HG03469 (cell line): ENCODE results near the gene ATRN.

Experiments
- ATAC-seq: cut with Tn5 transposase; IDR thresholded peaks from one replicate; pipeline ENCODE4 v1.9.1; 2021; ENCODE audit warnings: mild to moderate bottlenecking, moderate library complexity, moderate number of reproducible peaks; ENCODE audit not compliant: unreplicated experiment

ATRN gene

GRCh38 chr20:3654326-3655130 lies 183.7 kb downstream of the ATRN start:
- ATAC-seq: no peak

DNA sequence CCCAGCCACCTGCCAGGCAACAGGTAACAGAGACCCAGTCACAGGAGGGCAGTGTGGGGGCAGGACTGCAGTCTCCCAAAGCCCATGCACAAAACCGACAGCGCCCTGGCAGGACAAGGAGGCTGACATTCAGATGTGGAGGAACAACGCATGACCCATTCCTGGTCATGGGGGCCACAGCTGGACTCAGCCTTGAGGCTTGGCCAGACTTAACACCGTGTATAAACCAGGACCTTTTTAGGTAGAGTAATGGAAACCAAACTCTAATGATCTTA lies 184.2 kb downstream of the ATRN start:
- no peak for ATAC-seq

DNA sequence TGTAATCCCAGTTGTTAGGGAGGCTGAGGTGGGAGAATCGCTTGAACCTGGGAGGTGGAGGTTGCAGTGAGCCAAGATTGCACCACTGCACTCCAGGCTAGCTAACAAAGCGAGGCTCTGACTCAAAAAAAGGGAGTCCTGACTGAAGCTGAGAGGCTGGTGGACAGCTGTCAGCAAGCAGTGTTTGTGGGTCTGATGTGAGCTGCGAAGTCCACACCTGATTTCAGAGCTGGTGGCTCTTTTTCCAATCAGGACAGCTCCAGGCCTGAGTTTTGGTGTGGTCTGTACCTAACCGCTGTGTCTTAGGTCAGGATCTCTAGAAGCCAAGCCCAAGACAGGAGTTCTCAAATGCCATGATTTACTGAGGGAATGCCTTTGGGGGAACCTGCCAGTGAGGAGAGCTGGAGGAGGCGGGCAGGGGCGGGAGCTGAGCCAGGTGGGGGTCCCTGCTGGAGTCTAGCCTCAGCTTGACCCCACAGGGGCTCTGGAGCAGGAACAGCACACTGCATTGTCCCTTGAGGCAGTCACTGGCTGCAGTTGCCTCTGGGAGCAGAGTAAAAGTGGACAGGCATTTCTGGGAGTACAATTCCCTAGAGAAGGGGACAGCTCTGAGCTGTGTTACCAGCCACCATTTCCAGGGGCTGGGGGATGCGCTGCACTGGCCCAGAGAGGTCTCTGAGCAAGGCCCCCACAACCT lies 187.3 kb downstream of the ATRN start:
- no peak for ATAC-seq

GRCh38 chr20:3658716-3659491 lies 188.1 kb downstream of the ATRN start:
- peak; percentile 94 for ATAC-seq

- no peak for ATAC-seq
These were observed 188.9 kb downstream of the ATRN start for GRCh38 chr20:3659492-3660261.

DNA sequence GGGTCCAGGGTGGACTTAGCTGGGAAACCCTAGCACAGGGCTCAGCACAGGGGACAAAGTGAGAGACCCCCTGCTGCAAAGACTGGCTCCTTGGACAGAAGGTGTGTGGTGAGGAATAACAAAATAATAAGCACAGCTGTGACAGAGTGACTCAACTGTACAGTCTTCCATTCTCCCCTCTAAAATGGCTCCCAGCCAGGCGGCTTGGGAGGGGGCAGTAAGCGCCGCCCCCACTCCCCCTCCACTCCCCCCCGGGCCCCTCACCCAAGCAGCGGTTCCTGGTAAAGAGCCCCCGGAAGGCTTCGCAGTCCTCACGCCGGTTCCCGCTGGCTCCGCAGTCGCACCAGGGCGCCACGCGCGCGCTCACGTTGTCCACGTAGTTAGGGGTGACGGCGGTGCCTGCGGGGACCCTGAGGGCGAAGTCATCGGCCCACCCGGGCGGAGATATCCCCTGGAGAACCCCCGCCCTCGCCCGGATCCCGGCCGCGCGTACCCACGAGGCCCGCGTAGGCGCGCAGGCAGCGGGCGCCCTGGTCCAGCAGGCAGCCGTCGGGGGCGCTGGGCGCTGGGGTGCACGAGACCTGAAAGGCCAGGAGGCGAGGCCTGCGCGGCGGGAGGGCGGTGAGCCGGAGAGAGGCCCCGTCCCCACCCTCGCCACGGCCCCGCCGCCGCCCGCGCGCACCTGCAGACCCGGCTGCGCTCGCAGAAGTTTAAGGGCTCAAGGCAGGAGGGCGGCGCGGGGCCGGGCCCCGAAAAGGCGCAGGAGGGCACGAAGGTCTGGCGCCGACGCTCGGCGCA lies 189.6 kb downstream of the ATRN start:
- ATAC-seq: no peak

- no peak for ATAC-seq
These were observed 190.4 kb downstream of the ATRN start for GRCh38 chr20:3661060-3661813.

DNA sequence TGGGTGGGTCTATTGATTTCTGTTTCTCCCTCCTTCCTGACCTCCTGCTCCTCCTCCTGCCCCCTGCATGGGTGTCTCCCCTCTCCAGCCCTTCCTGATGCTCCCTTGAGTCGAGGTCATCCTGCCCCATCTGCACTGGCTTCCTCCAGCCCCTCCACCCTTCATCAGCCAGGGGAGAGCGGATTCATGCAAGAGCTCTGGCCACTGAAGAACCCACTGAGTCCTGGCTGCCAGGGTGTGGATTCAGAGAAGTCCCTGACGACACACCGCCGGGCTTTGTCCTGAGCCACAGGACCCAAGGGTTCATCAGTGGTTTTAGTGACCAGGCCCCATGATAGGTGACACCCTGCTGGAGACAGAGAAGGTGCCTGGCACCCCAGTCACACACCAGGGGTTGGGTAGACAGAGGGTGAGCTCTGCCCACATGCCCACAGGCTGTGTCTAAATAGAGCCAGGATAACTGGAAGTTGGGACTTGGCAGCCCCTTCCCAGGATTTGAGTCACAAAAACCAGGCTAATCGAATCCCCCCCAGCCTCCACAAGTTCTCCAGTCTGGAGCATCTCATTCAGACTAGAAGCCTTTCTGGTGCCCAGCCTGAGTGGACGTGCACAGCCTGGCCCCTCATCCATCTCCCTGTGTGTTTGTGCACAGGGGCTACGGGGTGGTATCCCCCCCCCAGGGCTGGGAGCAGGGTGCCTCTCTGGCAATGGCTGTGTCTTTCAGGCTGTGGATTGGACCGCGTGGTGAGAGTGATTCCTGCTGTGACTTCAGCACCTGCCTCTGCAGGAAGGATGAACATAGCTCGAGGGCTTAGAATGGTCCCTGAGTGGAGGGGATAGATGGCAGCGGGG lies 191.2 kb downstream of the ATRN start:
- ATAC-seq: no peak

DNA sequence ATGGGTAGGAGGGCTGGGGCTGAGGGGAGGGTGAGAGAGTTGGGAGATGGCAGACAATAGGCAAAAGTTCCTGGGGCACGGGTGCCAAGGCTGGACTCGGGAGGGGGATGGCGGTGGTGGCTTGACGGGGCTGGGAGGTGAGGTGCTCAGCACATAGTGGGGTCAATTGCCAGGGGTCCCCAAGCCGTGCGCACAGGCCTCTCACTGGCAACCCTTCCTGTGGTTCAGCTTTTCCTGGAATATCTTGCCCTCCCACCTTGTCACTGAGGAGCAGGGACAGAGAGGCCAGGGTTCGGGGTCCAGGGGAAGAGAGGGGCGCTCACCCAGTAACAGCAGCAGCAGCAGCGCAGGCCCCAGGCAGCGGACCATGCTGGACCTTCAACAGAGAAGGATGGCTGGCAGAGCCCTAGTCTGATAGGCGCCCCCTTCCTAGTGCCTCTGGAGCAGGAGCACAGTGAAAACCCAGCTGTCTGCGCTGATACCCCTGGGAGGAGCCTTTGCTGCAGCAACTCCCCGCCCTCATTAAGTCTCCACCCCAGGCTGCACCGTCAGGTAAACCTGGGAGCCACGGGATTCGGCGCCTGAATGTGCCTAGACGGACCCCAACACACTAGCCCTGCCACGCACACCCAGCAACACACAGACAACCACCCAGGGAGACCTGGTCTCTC lies 192.3 kb downstream of the ATRN start, which contains the start of gene GFRA4:
TSS of gene GFRA4 (minus strand) at position 369 of the 671 bp plus-strand sequence. CDS start at position 369, 0 bp downstream.
- no peak for ATAC-seq

- ATAC-seq: no peak
These were observed 193.0 kb downstream of the ATRN start for GRCh38 chr20:3663858-3664257.

DNA sequence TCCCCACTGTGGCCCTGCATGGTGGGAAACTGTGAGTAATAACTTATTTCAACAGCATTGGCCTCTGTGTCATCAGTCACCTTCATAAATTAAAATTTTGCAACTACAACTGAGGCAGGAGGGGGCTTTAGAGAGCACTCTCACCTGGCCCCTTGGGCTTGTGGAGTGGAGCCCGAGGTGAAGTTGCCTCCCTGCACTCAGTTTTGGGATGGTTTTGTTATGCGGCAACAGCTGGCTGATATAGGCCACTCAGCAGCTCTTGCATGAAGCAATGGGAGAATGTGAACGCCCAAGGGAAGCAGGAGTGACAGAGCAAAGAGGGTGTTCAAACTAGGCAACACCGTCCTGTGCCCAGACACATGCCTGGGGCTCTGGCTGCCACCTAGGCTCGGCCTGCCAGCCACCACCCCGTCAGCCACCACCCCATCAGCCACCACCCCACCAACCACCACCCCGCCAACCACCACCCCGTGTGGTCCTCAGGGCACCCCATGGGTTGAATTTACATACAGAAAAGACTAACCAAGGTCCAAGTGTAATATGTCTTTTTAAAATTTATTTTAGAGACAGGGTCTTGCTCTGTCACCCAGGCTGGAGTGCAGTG lies 196.7 kb downstream of the ATRN start:
- ATAC-seq: no peak

DNA sequence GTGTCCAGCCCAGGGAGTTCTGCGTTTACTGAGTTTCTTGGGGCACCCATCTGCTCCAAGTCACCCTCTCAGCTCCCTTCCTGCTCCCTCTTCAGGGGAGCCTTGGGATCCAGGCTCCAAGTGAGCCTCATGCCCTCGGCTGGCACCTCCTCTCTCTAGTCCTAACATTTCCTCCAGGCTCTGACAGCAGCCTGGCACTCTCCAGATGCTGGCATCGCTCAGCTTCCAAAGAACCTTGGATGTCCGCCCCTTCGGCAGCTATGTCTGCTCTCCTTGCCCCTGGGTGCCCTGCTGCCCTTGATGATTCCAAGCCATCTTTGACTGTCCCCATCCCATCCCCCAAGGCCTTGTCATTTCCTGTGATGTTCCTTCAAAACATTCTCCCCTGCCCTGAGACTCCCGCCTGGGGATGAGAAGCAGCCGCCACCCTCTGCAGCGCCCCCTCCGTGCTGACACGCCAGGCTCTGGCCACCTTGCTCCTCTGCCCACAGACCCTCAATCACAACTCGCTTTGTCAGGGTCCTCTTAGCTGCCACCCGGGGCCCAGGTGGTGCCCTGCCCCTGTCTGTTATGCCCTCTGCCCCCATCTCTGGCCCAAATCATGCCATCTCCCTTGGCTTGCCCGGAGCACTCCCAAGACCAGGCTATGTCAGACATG lies 199.0 kb downstream of the ATRN start:
- no peak for ATAC-seq

- ATAC-seq: no peak
These were observed 199.7 kb downstream of the ATRN start for GRCh38 chr20:3670511-3670910.

DNA sequence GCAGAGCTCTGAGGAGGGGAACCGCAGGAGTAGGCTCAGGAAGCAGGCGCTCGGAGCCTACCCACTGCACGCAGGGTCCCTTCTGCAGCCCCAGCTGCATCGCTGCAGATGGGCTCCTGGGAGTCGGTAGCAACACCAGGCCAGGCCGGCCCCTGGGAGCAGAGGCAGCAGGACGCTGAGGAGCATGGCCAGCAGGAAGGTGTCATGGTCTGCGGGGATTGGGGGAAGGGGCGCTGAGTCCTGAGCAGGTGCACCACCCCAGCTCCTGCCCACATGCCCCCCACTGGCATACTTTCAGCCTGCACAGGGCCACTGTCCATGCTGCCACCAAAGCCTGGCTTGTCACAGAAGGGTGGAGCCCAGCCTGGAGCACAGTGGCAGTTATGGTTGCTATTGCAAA lies 200.1 kb downstream of the ATRN start:
- ATAC-seq: no peak

DNA sequence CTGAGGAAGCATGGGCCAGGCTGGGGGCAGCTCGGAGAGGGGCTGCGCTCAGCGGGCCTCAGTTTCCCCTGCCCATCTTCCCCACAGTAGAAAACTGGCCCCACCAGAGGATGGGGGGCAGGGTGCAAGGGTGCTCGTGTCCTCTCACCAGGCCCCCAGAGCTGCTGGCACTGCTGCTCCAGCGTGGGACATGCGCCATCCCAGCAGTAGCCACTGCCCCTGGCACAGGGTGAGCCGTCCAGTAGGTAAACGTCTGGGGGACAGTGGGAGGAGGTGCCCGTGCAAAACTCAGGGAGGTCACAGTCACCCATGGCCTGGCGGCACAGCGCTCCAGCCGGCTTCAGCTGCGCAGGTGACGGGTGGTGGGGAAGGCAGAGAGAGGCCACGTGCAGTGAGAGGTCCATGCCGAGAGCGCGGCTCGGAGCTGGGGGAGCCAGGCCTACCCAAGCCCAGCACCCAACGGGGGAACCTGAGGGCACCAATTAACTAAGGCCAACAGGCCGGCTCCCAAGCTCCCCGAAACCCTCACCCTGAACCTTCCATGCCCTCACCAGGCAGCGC lies 201.2 kb downstream of the ATRN start:
- no peak for ATAC-seq

DNA sequence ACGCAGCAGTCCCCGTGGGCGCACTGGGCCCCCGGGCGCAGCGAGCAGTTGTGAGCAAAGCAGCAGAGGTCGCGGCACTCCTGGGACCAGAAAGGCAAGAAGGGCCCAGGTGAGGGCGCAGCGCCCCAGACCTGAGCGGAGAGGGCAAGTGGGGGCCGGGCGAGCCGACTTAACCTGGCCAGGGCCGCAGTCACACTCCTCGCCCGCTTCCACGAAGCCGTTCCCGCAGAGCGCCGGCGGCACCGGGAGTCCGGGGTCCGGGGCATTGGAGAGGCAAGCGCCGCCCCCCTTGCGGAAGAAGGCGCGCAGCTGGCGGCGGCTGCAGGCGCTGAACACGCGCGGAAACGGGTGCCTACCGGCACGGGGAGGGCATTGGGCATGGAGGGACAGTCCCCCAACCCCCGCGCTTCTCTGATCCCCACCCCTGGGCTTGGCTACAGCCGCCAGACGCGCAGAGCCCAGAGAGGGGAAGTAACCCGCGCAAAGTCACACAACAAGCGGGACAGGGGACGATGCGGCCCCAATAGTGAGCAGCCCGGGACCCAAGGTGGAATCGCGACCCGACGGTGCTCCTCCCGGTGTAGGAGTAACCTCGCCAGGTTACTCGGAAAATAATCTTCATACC lies 201.8 kb downstream of the ATRN start:
- ATAC-seq: no peak
